GM21367 (cell line): ENCODE measurements around the gene RFX8.

ENCODE experiments used
- ATAC-seq: cut with Tn5 transposase; IDR thresholded peaks from one replicate; pipeline ENCODE4 v1.9.1; 2021; ENCODE audit not compliant: unreplicated experiment

The RFX8 gene

DNA sequence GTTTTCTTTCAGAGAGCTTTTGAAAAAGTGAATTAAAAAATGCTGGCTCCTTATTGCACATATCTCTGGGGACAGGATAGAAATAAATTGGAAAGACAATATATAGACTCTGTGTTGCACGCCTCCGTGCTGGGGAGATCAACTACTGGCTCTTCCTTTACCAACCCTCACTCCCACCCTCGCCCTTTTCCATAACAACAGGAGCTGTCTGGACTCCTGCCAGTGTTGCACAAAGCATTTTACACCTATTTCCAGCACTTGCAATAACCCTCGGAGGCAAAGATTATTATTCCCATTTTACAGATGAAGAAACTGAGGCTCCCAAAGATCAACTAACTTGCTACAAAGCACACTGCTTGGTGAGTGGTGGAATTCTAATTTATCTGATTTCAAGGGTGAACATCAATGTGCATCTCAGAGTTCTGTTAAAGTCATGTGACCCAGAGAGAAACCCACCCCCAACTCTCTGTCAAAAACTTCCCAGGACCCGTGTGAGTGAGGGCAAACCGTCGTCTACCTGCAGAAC is 91.8 kb downstream of the RFX8 start:
- no peak for ATAC-seq

DNA sequence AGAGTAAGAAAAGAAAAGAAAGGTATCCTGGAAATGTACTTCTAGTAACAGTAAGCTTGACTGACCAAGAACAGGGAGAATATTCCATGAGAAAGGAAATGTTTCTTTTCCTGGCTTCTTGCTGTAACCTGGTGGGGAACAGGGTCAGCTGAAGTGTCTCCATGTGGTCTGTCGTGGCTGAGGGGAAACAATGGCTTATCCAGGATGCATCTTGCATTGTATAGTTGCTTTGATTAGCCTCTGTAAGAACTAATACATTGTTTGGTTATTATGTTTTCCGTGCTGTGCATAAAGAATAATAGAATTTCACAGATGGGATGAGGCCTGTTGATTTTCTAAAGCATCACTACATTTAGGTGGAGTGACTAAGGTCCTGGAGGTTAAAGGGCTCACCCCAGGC is 92.5 kb downstream of the RFX8 start:
- no peak for ATAC-seq

DNA sequence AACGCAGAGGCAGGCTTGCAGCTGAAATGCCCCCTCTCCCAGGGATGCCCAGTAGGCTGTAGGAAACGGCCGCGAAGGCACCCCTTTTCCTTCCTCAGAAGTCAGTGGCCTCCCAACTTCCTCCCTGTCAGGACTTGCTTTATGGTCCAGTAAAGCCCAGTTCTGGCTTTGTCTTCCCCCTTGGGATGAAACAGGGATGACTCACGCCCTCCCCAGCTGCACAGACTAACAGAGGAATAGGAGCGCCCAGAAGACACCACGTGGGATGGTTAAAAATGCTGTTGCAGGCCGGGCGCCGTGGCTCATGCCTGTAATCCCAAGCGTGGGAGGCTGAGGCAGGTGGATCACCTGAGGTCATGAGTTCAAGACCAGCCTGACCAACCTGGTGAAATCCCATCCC is 94.5 kb downstream of the RFX8 start:
- ATAC-seq: no peak

GRCh38 chr2:101379091-101379490 is 95.8 kb downstream of the RFX8 start:
- ATAC-seq: no peak

GRCh38 chr2:101375653-101376052 is 99.3 kb downstream of the RFX8 start:
- ATAC-seq: no peak

GRCh38 chr2:101374821-101375561 is 99.9 kb downstream of the RFX8 start:
- no peak for ATAC-seq

DNA sequence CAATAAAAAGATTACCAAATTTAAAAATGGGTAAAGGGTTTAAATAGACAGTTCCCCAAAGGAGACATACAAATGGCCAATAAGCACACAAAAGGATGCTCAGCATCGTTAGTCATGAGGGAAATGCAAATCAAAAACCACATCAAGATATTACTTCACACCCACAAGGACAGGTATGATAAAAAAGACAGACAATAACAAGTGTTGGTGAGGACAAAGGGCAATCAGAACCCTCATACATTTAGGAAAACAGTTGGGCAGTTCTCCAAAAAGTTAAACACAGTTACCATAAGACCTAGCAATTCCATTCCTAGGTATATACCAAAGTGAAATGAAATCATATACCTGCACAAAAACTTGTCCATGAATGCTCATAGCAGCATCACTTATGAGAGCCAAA is 102.1 kb downstream of the RFX8 start:
- ATAC-seq: no peak

- ATAC-seq: no peak
These were observed 103.3 kb downstream of the RFX8 start for GRCh38 chr2:101371636-101372035.

GRCh38 chr2:101369100-101369499 is 105.8 kb downstream of the RFX8 start:
- no peak for ATAC-seq

GRCh38 chr2:101368376-101368775 is 106.5 kb downstream of the RFX8 start:
- no peak for ATAC-seq

DNA sequence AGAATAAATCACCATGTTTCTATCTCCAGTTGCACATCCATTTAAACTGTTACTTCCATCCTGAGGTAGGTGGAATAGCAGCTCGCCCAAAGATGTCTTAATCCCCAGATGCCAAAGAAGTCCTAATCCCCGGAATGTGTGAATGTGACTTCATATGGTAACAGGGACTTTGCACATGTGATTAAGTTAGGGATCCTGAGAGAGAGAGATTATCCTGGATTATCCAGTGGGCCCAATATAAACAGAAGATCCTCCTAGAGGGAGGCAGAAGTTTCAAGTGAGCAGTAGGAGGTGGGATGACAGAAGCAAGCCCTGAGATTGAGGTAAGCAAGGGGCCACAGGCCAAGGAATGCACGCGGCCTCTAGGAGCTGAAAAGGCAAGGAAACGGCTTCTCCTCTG is 107.4 kb downstream of the RFX8 start:
- ATAC-seq: no peak

GRCh38 chr2:101364878-101365277 is 110.0 kb downstream of the RFX8 start:
- ATAC-seq: no peak

DNA sequence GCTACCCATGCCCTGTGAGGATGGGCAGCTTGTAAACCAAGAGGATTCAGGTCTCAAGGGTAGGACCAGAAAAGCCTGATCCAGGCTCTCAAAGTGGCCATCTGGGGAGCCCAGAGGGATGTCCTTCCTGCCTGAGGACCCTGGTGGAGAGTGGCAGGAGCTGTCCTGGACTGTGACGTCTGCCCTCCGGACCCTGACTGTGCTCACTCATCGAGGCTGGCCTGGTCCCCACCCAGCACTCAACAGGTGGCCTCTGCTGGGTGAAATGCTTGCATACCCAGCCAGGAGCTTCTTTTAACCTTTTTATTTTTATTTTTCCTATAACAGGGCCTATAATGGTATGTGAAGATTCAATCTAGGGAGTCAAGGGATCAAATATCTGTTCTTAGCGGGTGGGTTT is 112.1 kb downstream of the RFX8 start:
- ATAC-seq: no peak

DNA sequence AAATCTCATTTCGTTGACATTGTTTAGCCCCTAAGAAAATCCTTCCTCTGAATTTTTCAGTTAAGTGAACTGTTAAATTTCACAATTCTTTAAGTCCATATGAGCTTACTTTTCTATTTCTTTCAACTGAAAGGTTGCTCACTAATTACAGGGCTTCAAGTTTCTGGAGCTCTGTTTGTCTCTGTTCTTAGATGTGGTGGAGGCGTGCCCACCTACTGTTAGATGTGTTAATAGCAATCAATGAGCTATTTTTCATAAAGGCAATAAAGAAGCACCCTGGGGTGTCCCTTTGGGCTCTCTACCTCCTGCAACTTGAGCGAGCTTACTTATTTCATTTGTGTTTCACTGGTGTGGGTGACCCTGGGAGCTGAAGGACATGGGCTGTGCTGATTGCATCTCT is 112.6 kb downstream of the RFX8 start:
- no peak for ATAC-seq

DNA sequence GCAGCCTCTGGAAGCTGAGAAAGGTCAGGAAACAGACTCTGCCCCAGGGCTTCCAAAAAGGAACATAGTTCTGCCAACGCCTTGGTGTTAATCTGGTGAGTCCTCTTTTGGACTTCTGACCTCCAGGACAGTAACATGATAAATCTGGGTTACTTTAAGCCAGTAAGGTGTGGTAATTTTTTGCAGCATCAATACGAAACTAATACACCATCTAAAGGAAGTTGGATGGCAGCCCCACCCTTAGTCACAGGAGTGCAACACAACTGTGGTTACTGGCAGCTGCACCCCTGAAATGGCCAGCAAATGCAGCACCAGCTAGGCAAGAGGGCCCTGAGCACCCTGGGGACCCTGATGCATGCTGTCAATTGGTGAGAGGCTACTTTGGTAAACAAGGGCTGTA is 113.4 kb downstream of the RFX8 start:
- no peak for ATAC-seq

- no peak for ATAC-seq
These were observed 113.8 kb downstream of the RFX8 start for GRCh38 chr2:101361121-101361520.

DNA sequence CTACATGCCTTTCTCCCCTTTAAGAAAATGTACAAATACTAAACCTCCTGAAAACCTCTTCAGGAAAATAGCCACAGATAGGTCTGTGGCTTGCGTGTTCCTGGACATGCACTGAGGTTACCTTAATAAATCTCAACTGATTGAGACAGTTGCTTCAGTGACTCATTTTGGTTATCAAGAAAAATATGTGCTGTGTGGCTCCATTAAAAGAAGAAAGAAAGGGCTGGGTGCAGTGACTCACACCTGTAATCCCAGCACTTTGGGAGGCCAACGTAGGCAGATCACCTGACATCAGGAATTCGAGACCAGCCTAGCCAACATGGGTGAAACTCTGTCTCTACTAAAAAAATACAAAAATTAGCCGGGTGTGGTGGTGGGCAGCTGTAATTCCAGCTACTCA is 114.7 kb downstream of the RFX8 start:
- ATAC-seq: no peak

DNA sequence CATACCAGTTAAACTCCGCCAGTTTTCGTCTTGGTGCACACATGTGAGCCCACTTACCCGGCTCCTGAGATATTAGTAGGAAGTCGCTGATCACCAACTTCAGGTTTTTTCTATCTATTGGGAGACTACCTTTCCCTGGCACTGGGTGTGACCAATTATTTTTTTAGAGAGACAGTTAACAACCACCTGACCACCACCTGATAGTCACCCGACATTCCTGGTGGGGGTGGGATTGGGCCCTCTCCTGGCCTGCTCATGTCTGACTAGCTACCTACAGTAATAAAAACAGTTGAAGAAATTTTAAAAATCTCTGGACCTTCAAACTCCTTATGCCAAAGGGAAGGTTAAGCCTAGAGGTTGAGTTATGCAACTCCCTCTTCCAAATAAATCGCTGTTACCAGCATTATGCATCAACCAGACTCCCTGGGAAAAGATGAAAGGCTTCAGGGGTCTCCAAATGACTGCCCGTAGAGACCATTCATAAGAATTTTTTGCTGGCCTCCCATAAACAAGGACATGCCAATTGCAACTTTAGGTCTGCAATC is 115.4 kb downstream of the RFX8 start:
- no peak for ATAC-seq

- no peak for ATAC-seq
These were observed 117.5 kb downstream of the RFX8 start for GRCh38 chr2:101357376-101357775.

DNA sequence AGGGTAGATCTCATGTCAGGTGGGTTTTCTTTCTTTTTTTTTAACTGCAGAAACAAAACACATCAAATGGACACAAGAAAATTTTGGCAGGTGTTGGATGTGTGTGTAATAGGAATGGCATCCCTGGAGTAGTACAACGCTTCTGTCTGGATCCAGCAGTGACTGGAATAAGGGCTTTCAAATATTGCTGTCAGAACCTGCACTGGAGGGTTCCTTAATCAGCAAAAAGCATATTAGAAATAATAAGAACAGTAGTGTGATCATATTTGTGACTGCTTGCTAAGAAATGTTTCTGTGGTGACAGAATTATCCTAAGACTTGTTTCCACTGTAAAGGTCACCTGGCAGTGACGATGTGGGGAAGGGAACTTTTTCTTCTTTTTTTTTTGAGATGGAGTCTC is 118.4 kb downstream of the RFX8 start:
- ATAC-seq: no peak

DNA sequence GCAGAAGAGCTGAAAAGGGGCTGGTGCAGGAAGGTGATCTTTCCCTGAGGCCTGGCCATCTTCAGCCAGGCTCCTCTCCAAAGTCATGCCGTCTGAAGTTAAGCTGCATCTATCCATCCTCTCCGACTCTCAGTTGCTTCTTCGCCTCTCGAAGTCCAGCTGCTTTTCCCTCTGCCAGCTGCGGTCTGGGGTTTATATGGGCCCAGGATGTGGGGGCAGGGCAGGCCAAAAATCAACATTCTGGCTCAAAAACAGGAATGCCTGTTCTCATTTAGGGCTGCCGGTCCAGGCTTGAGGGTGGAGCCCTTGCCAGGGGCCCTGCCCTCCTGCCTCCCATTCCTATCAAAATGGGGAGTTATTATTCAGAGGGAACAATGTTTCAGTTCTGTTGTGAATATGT is 118.9 kb downstream of the RFX8 start:
- no peak for ATAC-seq

DNA sequence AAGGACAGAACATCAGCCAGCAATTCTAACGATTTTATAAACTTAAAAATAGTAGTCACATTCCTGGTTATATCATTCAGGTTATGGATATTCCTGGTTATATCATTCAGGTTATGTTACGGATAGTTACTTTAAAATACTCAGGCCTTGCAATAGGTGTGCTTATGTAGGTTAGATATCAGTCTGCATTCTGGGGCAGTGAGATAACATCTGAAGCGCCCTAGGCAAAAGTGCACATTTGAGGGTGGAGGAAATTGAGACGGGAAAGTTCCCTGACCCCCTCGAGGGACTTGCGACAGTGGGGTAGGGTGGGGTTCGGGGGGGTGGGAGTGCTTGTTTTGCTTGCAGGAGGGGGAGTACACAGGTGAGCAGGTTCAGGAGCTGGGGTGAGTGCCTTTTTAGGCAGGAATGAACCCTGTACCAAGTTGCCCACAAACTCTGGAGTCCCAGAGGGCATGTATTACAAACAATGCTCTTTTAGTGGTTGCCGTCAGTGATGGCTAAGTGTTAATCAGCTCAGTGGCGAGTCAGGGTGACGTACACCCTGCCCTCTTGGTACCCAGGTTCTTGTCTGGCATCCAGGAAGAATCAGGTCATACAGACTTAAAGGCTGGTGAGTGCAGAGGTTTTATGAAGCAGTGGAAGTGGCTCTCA is 119.4 kb downstream of the RFX8 start:
- ATAC-seq: no peak
